Measurements from ENCODE around the gene CALN1. TPM values are rescaled to one million over a fixed set of nuclear protein-coding genes. Genes with fewer than 3 reads are reported as not detected.

CALN1 gene
- total and polyA plus RNA-seq, 7 donors = 0.01 to 0.06 (median 0.02) TPM; not detected in 2

- WGBS, 3 donors = 81 to 86% (median 84%) methylated on average over 5 of the region's 5 CpGs
Observed at GRCh38 chr7:71911051-71911450, 501.1 kb downstream of the CALN1 start.

GRCh38 chr7:71905821-71906220 is 506.3 kb downstream of the CALN1 start:
- Histone ChIP-seq H3K9me3 (peaks cover 5% of the 10 kb centered on the region), H3K4me1 (no peaks in the 10 kb centered on the region), H3K27ac (no peak overlapping the region), H3K36me3 (ENCODE audit: insufficient read depth in 1 of 2, low read depth in 1 of 2) (no peaks in the 10 kb centered on the region), H3K27me3 (ENCODE audit: insufficient read depth in 3 of 3, low read length in 2 of 3) (no peaks in the 10 kb centered on the region), H3K4me3 (no peak overlapping the region)
- ATAC-seq = no peak
- TF ChIP-seq, protein P1, sequence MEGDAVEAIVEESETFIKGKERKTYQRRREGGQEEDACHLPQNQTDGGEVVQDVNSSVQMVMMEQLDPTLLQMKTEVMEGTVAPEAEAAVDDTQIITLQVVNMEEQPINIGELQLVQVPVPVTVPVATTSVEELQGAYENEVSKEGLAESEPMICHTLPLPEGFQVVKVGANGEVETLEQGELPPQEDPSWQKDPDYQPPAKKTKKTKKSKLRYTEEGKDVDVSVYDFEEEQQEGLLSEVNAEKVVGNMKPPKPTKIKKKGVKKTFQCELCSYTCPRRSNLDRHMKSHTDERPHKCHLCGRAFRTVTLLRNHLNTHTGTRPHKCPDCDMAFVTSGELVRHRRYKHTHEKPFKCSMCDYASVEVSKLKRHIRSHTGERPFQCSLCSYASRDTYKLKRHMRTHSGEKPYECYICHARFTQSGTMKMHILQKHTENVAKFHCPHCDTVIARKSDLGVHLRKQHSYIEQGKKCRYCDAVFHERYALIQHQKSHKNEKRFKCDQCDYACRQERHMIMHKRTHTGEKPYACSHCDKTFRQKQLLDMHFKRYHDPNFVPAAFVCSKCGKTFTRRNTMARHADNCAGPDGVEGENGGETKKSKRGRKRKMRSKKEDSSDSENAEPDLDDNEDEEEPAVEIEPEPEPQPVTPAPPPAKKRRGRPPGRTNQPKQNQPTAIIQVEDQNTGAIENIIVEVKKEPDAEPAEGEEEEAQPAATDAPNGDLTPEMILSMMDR (IDR thresholded peaks at IDR 0.05) = no peak
- no peak for DNase-seq
- 88 to 92% (median 88%) methylated on average over 1 of the region's 1 CpG for WGBS, 3 donors
- intact Hi-C loops (cut with DNase I) = no loop called here

More at GRCh38 chr7:71911051-71911450, 501.1 kb downstream of the CALN1 start:
- intact Hi-C loops (cut with DNase I) = no loop called here
- Histone ChIP-seq H3K27me3 (ENCODE audit: insufficient read depth in 3 of 3, low read length in 2 of 3) (no peaks in the 10 kb centered on the region), H3K27ac (no peak overlapping the region), H3K9me3 (no peaks in the 10 kb centered on the region), H3K4me3 (no peak overlapping the region), H3K4me1 (no peaks in the 10 kb centered on the region), H3K36me3 (ENCODE audit: insufficient read depth in 1 of 2, low read depth in 1 of 2) (no peaks in the 10 kb centered on the region)
- TF ChIP-seq, protein P1 (IDR thresholded peaks at IDR 0.05) = no peak
- ATAC-seq = no peak
- no peak for DNase-seq

DNA sequence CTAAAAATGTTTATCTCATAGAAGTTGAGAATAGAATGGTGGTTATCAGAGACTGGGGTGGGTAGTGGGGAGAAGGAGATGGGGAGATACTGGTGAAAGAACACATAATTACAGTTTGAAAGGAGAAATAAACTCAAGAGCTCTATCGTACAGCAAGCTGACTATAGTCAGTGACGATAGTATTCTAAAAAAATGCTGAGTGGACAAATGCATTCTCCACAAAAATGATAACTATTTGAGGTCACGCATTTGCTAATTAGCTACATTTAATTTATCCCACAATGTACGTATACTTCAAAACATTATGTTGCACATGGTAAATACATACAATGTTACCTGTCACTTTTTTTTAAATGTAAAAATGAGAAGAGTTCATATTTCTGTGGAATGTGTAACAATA is 507.7 kb downstream of the CALN1 start:
- Histone ChIP-seq H3K36me3 (ENCODE audit: insufficient read depth in 1 of 2, low read depth in 1 of 2) (no peaks in the 10 kb centered on the region), H3K27me3 (ENCODE audit: insufficient read depth in 3 of 3, low read length in 2 of 3) (no peaks in the 10 kb centered on the region), H3K4me3 (no peak overlapping the region), H3K27ac (no peak overlapping the region), H3K9me3 (peaks cover 5% of the 10 kb centered on the region), H3K4me1 (no peaks in the 10 kb centered on the region)
- DNase-seq (no peak), ATAC-seq (no peak)
- 79 to 85% (median 81%) methylated on average over 4 of the region's 4 CpGs for WGBS, 3 donors
- intact Hi-C loops (cut with DNase I) = no loop called here
- TF ChIP-seq, protein P1 (IDR thresholded peaks at IDR 0.05) = no peak

DNA sequence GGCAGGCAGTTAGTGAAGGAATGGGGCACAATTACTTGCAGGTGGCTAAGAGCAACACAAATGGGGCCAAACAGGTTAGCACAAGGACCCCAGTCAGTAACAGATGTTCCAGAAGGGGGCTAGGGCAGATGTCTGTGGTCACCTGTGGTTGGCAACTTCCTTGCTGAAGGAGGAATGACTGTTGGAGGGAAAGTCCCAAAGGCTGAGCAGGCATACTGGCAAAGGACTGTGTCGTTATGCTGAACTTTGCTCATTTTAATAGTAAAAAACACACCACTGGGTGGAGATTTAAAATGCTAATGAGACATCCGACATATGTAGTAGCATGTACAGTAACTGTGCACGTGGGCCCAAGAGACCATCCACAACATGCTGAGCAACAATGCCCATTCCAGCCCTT is 511.6 kb downstream of the CALN1 start:
- Histone ChIP-seq H3K27me3 (ENCODE audit: insufficient read depth in 3 of 3, low read length in 2 of 3) (no peaks in the 10 kb centered on the region), H3K4me3 (no peak overlapping the region), H3K9me3 (peaks cover 5% of the 10 kb centered on the region), H3K4me1 (no peaks in the 10 kb centered on the region), H3K27ac (no peak overlapping the region), H3K36me3 (ENCODE audit: insufficient read depth in 1 of 2, low read depth in 1 of 2) (no peaks in the 10 kb centered on the region)
- TF ChIP-seq, protein P1 (IDR thresholded peaks at IDR 0.05) = no peak
- DNase-seq = no peak
- 70 to 89% (median 76%) methylated on average over 3 of the region's 3 CpGs for WGBS, 3 donors
- ATAC-seq = no peak
- intact Hi-C loops (cut with DNase I) = no loop called here

DNA sequence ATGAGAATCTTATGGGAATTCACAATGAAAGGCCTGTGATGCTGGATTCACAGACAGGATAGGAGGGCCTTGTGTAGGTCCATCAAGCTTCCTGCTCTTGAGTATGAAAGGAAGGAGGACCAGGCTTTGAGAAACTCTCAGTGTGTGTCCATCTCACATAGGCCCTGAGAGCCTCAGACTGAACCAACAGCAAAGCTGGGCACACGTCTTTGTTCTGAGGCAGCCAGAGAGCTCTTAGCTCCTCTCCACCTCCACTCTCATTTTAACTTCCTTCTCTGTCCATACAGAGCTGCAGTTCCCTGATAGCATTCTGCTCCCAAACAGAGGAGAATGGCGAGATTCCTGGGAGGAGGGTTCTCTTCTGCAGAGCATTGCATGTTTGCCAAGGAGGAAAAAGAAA is 515.6 kb downstream of the CALN1 start:
- TF ChIP-seq, protein P1 (IDR thresholded peaks at IDR 0.05) = no peak
- no peaks in the 10 kb centered on the region for H3K9me3 ChIP-seq
- H3K4me3 ChIP-seq = no peak overlapping the region
- WGBS, 3 donors = 74 to 78% (median 77%) methylated on average over 2 of the region's 2 CpGs
- no peak for DNase-seq
- no peaks in the 10 kb centered on the region for H3K36me3 ChIP-seq (ENCODE audit: insufficient read depth in 1 of 2, low read depth in 1 of 2)
- no peak overlapping the region for H3K27ac ChIP-seq
- intact Hi-C loops (cut with DNase I) = no loop called here
- no peaks in the 10 kb centered on the region for H3K4me1 ChIP-seq
- H3K27me3 ChIP-seq (ENCODE audit: insufficient read depth in 3 of 3, low read length in 2 of 3) = no peaks in the 10 kb centered on the region
- no peak for ATAC-seq

Data from psoas muscle (tissue), 8 donors.